HG03457 (cell line): Measurements from ENCODE around the gene RUNX1.

ENCODE experiments used
- ATAC-seq: cut with Tn5 transposase; IDR thresholded peaks from one replicate; pipeline ENCODE4 v1.9.1; 2021; ENCODE audit warnings: moderate number of reproducible peaks; ENCODE audit not compliant: unreplicated experiment

Gene RUNX1

DNA sequence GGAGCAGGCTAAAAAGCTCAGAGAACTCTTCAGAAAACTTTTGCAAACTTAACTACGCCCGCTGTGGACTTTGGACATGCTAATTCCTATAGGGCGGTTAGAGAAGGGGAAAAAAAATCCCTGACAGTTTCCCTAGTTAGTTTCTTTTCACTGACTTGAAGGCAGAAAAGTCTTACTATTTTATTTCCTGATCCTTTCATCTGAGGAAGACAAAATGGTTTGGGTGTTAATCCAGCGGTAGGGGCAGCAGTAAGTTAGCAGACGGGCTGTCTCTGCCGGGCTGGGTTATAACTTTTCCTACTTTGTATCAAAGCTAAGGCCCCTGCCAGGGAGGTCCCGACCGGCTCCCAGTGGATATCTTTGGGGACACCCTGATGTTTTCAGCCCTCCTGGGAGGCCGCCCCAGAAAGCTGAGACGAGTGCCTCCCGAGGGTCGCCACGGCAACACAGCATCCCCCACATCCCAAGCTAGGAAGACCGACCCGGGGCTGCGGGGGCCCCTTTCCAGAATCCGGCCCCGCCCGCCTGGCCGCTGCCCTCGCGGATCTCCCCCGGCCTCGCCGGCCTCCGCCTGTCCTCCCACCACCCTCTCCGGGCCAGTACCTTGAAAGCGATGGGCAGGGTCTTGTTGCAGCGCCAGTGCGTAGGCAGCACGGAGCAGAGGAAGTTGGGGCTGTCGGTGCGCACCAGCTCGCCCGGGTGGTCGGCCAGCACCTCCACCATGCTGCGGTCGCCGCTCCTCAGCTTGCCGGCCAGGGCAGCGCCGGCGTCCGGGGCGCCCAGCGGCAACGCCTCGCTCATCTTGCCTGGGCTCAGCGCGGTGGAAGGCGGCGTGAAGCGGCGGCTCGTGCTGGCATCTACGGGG is 162.6 kb downstream of the RUNX1 start:
- no peak for ATAC-seq

DNA sequence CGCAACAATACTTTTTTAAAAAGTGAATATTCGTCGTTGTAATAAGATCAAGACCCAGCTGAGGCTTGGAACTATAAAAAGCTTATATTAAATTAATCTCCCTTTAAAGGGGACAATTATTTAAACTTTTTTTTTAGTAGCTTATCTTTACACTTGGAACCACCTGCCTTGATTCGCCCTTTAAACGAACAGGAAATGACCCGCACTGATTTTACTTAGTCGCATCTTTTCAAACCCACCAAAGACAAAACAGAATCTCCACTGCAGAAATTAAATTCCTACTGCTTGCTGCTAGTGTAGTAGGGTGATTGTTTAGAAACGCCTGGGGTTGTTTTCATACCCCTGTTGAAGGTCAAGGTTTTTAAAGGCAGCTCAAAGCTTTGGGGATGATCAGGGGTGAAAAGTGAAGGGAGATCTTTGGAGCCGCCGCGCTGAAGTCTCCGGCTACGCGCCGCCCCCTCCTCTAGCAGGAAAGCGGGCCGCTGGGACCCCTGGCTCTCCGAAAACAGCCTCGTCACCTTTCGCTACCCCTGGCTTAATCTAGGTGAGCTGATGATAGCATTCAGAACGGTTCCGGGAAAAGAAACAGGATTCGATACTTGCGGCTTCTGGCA is 163.4 kb downstream of the RUNX1 start:
- ATAC-seq, result no peak

- no peak for ATAC-seq
These were observed 164.0 kb downstream of the RUNX1 start for GRCh38 chr21:34885125-34885524.

DNA sequence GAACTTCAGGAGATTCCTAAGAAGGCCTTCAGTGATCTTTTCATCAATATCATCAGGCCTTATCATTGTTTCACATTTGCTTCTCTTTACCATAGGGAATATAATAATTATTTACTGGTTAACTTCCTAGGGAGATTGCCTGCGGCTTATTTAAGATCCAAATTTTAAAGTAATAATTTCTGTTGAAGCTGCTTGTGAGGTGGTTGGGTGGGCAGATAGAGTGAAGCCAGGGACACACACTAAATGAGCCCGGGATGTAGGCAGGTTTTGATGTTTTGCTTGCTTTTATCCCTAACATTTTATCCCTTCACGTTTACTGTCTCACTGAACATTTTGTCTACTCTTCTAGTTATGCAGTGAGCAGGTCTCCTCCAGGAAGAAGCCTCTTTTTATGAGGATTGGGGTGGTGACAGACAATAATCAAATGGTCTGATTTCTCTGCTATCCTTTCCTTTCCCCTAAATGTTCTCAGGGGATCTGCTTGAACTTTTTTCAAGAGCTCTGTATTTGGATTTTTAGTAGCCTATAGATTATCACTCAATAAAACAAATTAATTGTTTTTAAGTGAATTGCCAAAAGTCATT is 164.7 kb downstream of the RUNX1 start:
- no peak for ATAC-seq

- no peak for ATAC-seq
These were observed 165.4 kb downstream of the RUNX1 start for GRCh38 chr21:34883491-34884271.

DNA sequence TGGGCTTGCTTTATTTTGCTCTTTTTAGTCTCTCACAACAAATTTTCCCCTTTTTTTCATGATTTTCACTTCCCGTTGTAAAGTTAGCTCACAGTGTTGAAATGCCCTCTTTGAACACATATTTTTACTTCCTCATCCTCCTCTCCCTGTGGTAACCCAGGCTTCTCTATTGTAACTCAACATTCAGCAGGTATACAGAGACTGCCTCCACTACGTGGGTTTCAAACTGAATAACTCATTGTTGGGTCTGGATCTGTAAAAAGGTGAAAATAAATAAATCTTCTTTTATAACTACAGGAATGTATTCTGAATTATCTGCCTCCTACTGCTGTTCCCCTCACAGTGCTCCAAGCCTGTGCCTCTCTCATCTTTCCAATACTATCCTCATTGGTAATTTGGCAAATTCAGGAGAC is 166.4 kb downstream of the RUNX1 start:
- no peak for ATAC-seq

- ATAC-seq, result no peak
These were observed 167.2 kb downstream of the RUNX1 start for GRCh38 chr21:34881839-34882371.

DNA sequence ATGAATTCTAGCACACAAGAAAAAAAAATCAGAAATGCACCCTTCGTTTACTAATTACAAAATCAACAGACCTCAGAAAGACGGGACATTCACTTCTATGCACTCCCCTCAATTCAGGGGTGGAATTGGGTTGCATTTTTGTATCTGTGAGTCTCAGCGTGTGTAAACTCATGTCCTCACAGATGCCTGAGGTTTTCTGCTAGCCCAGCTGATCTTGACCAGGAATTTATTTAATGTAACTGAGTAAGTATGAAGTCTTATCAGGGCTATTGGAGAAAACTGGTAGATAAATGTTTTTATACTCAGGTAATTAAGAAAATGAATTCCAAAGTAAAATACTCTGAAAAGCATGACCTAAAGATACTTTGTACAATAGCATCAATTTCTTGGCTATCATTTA is 167.7 kb downstream of the RUNX1 start:
- ATAC-seq, result no peak

DNA sequence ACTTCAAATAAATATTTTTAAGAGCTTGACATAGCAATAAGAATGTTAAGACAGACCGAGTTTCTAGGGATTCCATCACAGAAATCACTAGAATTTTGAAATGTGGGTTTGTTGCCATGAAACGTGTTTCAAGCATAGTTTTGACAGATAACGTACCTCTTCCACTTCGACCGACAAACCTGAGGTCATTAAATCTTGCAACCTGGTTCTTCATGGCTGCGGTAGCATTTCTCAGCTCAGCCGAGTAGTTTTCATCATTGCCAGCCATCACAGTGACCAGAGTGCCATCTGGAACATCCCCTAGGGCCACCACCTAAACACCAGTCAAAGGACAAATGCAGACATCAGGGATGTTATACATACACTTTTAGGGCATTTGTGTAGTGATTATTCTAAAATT is 168.7 kb downstream of the RUNX1 start:
- ATAC-seq, result no peak

- no peak for ATAC-seq
These were observed 170.2 kb downstream of the RUNX1 start for GRCh38 chr21:34878940-34879339.

- ATAC-seq, result no peak
These were observed 170.6 kb downstream of the RUNX1 start for GRCh38 chr21:34878501-34878900.

- no peak for ATAC-seq
These were observed 171.5 kb downstream of the RUNX1 start for GRCh38 chr21:34877485-34878128.

DNA sequence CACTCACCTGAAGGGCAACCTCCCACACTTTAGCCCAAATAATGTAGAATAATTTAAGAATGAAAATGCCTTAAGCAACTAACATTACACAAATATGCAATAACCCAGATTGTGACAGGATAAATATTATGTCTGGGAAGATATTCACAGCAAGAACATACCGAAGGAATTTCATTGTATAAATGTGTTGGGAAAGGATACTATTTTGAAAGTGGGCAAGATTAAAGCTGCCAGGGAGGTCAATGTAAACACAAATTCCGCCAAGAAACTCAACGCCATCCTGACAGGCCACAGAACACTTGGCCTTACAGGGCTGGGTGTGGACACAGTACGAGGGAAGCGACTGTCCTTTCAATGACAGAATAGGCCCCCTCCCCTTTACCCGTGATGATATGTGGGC is 173.3 kb downstream of the RUNX1 start:
- ATAC-seq, result no peak

GRCh38 chr21:34874684-34875513 is 174.2 kb downstream of the RUNX1 start:
- no peak for ATAC-seq

DNA sequence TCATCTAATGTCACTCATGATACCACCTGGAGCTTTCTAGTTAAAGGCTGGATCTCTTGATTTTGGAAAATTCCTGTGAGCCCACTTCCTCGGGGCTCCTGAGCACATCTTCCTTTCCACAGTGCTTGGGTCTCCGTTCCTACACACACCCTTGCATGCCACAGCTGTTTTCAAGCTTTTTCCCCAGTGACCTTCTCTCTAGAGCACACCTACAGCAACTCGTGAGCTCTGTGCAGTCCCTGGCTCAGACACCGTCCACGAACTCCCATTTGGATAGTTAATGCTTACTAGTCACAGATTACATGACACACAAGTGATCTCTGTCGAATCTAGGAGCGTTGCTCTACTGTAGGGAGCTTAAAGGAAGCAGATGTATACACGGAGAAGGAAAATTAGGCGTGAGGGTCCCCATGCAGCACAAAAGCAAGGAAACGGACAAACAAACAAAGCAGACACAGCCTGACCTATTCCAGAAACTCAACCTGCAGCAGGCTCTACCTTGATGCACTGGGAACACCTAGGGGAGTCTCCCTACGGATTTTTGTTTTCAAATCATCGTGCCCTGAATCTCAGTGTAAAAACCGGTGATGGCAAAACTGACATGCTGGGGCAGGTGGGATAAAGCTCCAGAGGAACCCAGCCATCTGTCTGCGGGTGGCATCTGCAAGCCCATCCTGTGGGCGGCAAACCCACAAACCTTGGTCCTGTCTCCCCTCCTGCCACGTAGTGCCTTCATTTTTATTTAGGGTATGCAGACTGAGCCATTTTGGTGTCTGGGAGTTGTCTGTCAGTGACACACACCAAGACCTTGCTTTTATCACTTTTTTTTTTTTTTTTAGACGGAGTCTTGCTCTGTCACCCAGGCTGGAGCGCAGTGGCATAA is 177.8 kb downstream of the RUNX1 start:
- no peak for ATAC-seq

- ATAC-seq, result no peak
These were observed 178.9 kb downstream of the RUNX1 start for GRCh38 chr21:34870246-34870645.

GRCh38 chr21:34869545-34869944 is 179.6 kb downstream of the RUNX1 start:
- ATAC-seq, result no peak

DNA sequence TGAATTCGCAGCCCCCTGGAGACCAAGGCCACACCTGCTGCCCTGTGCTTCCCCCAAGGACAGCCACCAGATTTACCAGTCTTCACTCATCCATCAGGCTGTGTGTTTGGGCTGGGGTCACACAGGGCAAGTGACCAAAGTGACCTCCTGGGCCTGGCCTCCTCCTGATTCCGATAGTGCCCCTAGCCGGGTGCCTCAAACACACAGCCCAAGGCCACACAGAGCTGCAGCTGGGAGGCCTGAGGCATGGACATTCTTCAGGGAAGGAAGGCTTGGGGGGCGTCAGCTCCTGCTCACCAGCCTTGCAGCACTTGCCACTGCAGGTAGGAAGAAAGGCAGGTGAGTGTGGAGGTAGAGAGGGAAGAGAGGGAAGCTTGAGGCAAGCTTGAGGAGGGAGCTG is 181.3 kb downstream of the RUNX1 start:
- ATAC-seq, result no peak
